ENCODE results near the gene FAT4.

DNA sequence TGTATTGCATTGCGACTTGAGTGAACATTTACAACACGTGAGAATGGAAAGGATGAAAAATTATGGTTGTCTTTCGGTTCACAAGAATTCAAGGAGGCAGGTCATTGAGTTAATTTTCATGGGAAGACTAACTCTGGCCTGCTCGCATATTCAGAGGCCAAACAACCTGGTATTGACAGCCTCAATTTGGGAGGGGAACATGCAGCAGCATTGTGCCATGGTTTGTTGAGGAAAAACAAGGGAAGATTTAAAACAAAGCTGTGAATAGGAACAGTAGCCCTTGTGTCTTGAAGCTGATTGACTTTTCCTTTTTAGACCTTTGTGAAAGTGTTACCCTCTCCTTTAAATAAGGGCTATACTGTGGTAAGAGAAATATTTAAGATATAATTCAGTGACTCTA lies 31.9 kb downstream of the FAT4 start:
- TF ChIP-seq, protein P1, sequence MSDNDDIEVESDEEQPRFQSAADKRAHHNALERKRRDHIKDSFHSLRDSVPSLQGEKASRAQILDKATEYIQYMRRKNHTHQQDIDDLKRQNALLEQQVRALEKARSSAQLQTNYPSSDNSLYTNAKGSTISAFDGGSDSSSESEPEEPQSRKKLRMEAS (IDR thresholded peaks at IDR 0.05; ENCODE audit: insufficient read depth, insufficient read length), result no peak
- TF ChIP-seq POLR2AphosphoS5 (IDR thresholded peaks at IDR 0.05; ENCODE audit: insufficient read depth, low read depth, low read length) (no peak), POLR2A (IDR thresholded peaks at IDR 0.05; ENCODE audit: low read depth, low read length) (no peak)
- TF ChIP-seq, protein P2, sequence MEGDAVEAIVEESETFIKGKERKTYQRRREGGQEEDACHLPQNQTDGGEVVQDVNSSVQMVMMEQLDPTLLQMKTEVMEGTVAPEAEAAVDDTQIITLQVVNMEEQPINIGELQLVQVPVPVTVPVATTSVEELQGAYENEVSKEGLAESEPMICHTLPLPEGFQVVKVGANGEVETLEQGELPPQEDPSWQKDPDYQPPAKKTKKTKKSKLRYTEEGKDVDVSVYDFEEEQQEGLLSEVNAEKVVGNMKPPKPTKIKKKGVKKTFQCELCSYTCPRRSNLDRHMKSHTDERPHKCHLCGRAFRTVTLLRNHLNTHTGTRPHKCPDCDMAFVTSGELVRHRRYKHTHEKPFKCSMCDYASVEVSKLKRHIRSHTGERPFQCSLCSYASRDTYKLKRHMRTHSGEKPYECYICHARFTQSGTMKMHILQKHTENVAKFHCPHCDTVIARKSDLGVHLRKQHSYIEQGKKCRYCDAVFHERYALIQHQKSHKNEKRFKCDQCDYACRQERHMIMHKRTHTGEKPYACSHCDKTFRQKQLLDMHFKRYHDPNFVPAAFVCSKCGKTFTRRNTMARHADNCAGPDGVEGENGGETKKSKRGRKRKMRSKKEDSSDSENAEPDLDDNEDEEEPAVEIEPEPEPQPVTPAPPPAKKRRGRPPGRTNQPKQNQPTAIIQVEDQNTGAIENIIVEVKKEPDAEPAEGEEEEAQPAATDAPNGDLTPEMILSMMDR (IDR thresholded peaks at IDR 0.05; ENCODE audit: extremely low read depth in 1 of 2, insufficient read depth in 1 of 2, low read depth in 1 of 2, low read length in 2 of 2), result no peak
